Suprapubic skin (tissue), 4 donors: ENCODE data around the gene CAMSAP1. TPM values are rescaled to one million over a fixed set of nuclear protein-coding genes. Genes with fewer than 3 reads are reported as not detected.
A peak's percentile ranks its signal among the peaks of the same experiment; 100 is the strongest.

Experiments used
- DNase-seq, 2 donors: peaks; one replicate each; pipeline ENCODE4 v3.0.0-alpha.2; 2019; ENCODE audit warnings: low spot score in 2 of 2
- H3K27ac ChIP-seq: fragments of 200-600 bp; sonication (generic); one replicate; pipeline ENCODE4 v1.5.1; 2019
- H3K27me3 ChIP-seq: fragments of 200-600 bp; sonication (generic); one replicate; pipeline ENCODE4 v1.5.1; 2019
- H3K36me3 ChIP-seq: fragments of 200-600 bp; sonication (generic); one replicate; pipeline ENCODE4 v1.5.1; 2019
- H3K4me1 ChIP-seq: fragments of 200-600 bp; sonication (generic); one replicate; pipeline ENCODE4 v1.5.1; 2019
- H3K4me3 ChIP-seq: fragments of 200-600 bp; sonication (generic); one replicate; pipeline ENCODE4 v1.5.1; 2019; ENCODE audit warnings: mild to moderate bottlenecking
- H3K9me3 ChIP-seq: fragments of 200-600 bp; sonication (generic); one replicate; pipeline ENCODE4 v1.5.1; 2019
- CTCF ChIP-seq, 2 donors: fragments of 200-600 bp in 1 of 2; fragments of 450-650 bp in 1 of 2; sonication (generic) in 1 of 2; IDR thresholded peaks; one replicate each; pipeline ENCODE4 v1.5.1; 2016 to 2019; ENCODE audit warnings: antibody characterized with exemption in 2 of 2, mild to moderate bottlenecking in 1 of 2, moderate library complexity in 1 of 2
- EP300 ChIP-seq: sonication (generic); formaldehyde crosslinking; IDR thresholded peaks from one replicate; pipeline ENCODE4 v1.6.1; 2017; ENCODE audit warnings: antibody characterized with exemption
- POLR2A ChIP-seq, 2 donors: fragments of 450-650 bp; IDR thresholded peaks; one replicate each; pipeline ENCODE4 v1.6.1; 2017; ENCODE audit warnings: antibody characterized with exemption in 2 of 2, mild to moderate bottlenecking in 2 of 2, moderate library complexity in 2 of 2
- POLR2AphosphoS5 ChIP-seq, 3 donors: sonication (generic); formaldehyde crosslinking; IDR thresholded peaks; one replicate each; pipeline ENCODE4 v1.6.1; 2017; ENCODE audit warnings: antibody characterized with exemption in 3 of 3
- WGBS: methylation state at CpG from one replicate; pipeline ENCODE4 v1.1.5; 2018; 5-methylcytosine and 5-hydroxymethylcytosine counted together
- total RNA-seq, 4 donors: library from RNA; depleted of rRNA; stranded (reverse); fragments of >200 nt; gene quantifications; one replicate each; pipeline ENCODE4 v1.1.0, GENCODE V29; 2016

Gene CAMSAP1
- total RNA-seq, 4 donors from 2014 or later: 42.0 to 58.3 (median 54.9) TPM

DNA sequence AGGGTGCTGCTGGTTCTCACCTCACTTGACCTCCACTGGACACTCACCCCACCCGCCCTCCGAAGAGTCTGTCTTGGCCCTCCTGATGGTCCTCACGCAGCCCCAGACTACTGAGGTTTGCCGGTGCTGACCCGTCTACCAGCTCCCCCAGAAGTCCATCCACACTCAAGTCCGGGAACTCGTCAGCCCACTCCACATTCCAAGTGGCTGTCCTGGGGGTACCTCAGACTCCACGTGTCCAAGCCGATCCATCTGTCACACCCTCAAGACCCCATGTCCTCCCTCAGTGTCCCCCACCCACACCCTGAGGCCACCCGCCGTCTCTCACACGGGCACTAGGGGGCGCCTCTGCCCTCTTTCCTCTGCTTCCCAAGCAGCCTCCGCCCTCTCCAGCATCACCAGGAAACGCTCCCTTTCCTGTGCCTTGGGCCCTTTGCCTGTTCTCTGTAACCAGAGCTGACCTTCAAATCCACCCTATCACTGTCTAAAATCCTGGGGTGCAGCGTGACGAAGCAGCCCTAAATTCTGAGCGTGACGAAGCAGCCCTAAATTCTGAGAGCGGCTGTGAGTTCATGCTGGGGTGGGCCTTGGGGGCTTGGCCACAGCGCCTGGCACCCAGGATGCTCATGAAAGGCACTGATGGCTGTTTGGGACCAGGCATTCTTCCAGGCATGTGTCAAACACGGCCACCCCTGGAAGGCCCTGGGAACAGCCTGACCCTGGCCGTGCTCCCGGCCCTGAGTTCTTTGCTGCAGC is 109.7 kb downstream of the CAMSAP1 start:
- Histone ChIP-seq H3K27ac (no peak overlapping the region), H3K4me3 (no peak overlapping the region), H3K27me3 (no peaks in the 10 kb centered on the region), H3K36me3 (no peaks in the 10 kb centered on the region), H3K4me1 (peaks cover 11% of the 10 kb centered on the region), H3K9me3 (no peaks in the 10 kb centered on the region)
- DNase-seq: no peak
- no peak for TF ChIP-seq POLR2A (IDR thresholded peaks at IDR 0.05)
- TF ChIP-seq POLR2AphosphoS5 (IDR thresholded peaks at IDR 0.05): no peak
- TF ChIP-seq EP300: no peak
- peak in 1 of 2 donors; percentile 49 for TF ChIP-seq CTCF (IDR thresholded peaks at IDR 0.05)
- WGBS: 47% methylated on average over 10 of the region's 24 CpGs

GRCh38 chr9:135796784-135797485 is 110.4 kb downstream of the CAMSAP1 start:
- Histone ChIP-seq H3K36me3 (no peaks in the 10 kb centered on the region), H3K27ac (no peak overlapping the region), H3K9me3 (no peaks in the 10 kb centered on the region), H3K4me3 (no peak overlapping the region), H3K4me1 (peaks cover 11% of the 10 kb centered on the region), H3K27me3 (no peaks in the 10 kb centered on the region)
- TF ChIP-seq POLR2AphosphoS5 (IDR thresholded peaks at IDR 0.05): no peak
- no peak for TF ChIP-seq EP300
- no peak for TF ChIP-seq CTCF (IDR thresholded peaks at IDR 0.05)
- no peak for TF ChIP-seq POLR2A (IDR thresholded peaks at IDR 0.05)
- no peak for DNase-seq
- 52% methylated on average over 15 of the region's 22 CpGs for WGBS

GRCh38 chr9:135795391-135795790 is 112.0 kb downstream of the CAMSAP1 start:
- H3K27me3 ChIP-seq: peaks cover 6% of the 10 kb centered on the region
- H3K4me3 ChIP-seq: no peak overlapping the region
- no peaks in the 10 kb centered on the region for H3K9me3 ChIP-seq
- peaks cover 11% of the 10 kb centered on the region for H3K4me1 ChIP-seq
- WGBS: 76% methylated on average over 4 of the region's 4 CpGs
- no peak for TF ChIP-seq POLR2AphosphoS5 (IDR thresholded peaks at IDR 0.05)
- no peak overlapping the region for H3K27ac ChIP-seq
- no peaks in the 10 kb centered on the region for H3K36me3 ChIP-seq
- DNase-seq: no peak

GRCh38 chr9:135794361-135794885 is 112.9 kb downstream of the CAMSAP1 start:
- Histone ChIP-seq H3K36me3 (no peaks in the 10 kb centered on the region), H3K4me3 (no peak overlapping the region), H3K4me1 (peaks cover 11% of the 10 kb centered on the region), H3K27ac (no peak overlapping the region), H3K9me3 (no peaks in the 10 kb centered on the region), H3K27me3 (peaks cover 14% of the 10 kb centered on the region)
- no peak for DNase-seq
- 94% methylated on average over 11 of the region's 15 CpGs for WGBS
- TF ChIP-seq EP300 (no peak), CTCF (IDR thresholded peaks at IDR 0.05) (no peak), POLR2A (IDR thresholded peaks at IDR 0.05) (no peak), POLR2AphosphoS5 (IDR thresholded peaks at IDR 0.05) (no peak)

DNA sequence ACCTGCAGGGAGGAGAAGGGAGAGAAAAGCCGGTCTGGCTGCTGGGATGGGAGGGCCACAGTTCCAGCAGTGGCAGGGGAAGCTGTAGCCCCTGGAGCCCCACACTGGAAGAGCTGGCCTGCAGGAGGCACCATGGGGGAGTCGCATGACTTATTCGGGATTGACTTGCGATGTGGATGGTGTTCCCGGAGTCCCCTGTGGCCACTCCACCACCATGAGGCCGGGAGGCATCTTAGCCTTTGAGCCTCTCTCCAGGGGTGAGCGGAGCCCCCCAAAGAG is 113.3 kb downstream of the CAMSAP1 start:
- WGBS: 76% methylated on average over 5 of the region's 7 CpGs
- no peaks in the 10 kb centered on the region for H3K36me3 ChIP-seq
- no peak overlapping the region for H3K4me3 ChIP-seq
- no peak for DNase-seq
- H3K27ac ChIP-seq: no peak overlapping the region
- peaks cover 11% of the 10 kb centered on the region for H3K4me1 ChIP-seq
- no peaks in the 10 kb centered on the region for H3K9me3 ChIP-seq
- TF ChIP-seq POLR2AphosphoS5 (IDR thresholded peaks at IDR 0.05): no peak
- no peak for TF ChIP-seq EP300
- TF ChIP-seq POLR2A (IDR thresholded peaks at IDR 0.05): no peak
- TF ChIP-seq CTCF (IDR thresholded peaks at IDR 0.05): no peak
- H3K27me3 ChIP-seq: peaks cover 18% of the 10 kb centered on the region
